ENCODE measurements around the gene MAFG. TPM values are rescaled to one million over a fixed set of nuclear protein-coding genes. Genes with fewer than 3 reads are reported as not detected.
A peak's percentile ranks its signal among the peaks of the same experiment; 100 is the strongest.

Gene MAFG
- total and polyA plus RNA-seq, 9 of the 15 experiments (the other 6 are each of a cell fraction or from before 2014, with no cell fraction given): 1.1 to 58.1 (median 24.9) TPM

GRCh38 chr17:81911277-81911961 is 16.1 kb downstream of the MAFG start, which contains the start of gene PCYT2 (continued):
- TF ChIP-seq MYBL2 (IDR thresholded peaks at IDR 0.05; ENCODE audit: low read depth) (no peak), MYBL2 (CRISPR knock-in tag; IDR thresholded peaks at IDR 0.05; ENCODE audit: borderline replicate concordance) (no peak), FIP1L1 (IDR thresholded peaks at IDR 0.05; ENCODE audit: low read depth, low read length, poor library complexity, severe bottlenecking) (peak; percentile 38), RBM39 (optimal IDR thresholded peaks at IDR 0.05; ENCODE audit: low read depth, low read length) (no peak), MAFG (tag; conservative IDR thresholded peaks at IDR 0.05) (no peak), GMEB1 (CRISPR knock-in tag; IDR thresholded peaks at IDR 0.05) (peak; percentile 73), DPF2 (IDR thresholded peaks at IDR 0.05) (no peak), NFYB (IDR thresholded peaks at IDR 0.05; ENCODE audit: extremely low read depth, insufficient read length) (peak; percentile 31), ZKSCAN1 (IDR thresholded peaks at IDR 0.05; ENCODE audit: low read depth, low read length) (no peak), EGR1 (conservative IDR thresholded peaks at IDR 0.05) (peak; percentile 60), MTA2 (IDR thresholded peaks at IDR 0.05; ENCODE audit: low read depth) (no peak), BRF1 (IDR thresholded peaks at IDR 0.05; ENCODE audit: borderline replicate concordance, extremely low read depth, insufficient read length) (no peak), ASH1L (IDR thresholded peaks at IDR 0.05; ENCODE audit: borderline replicate concordance, low read depth, partially characterized antibody) (no peak)
- TF ChIP-seq, protein P1, sequence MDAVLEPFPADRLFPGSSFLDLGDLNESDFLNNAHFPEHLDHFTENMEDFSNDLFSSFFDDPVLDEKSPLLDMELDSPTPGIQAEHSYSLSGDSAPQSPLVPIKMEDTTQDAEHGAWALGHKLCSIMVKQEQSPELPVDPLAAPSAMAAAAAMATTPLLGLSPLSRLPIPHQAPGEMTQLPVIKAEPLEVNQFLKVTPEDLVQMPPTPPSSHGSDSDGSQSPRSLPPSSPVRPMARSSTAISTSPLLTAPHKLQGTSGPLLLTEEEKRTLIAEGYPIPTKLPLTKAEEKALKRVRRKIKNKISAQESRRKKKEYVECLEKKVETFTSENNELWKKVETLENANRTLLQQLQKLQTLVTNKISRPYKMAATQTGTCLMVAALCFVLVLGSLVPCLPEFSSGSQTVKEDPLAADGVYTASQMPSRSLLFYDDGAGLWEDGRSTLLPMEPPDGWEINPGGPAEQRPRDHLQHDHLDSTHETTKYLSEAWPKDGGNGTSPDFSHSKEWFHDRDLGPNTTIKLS (IDR thresholded peaks at IDR 0.05; ENCODE audit: borderline replicate concordance, low read depth): no peak
